Fibroblast of lung (primary cell): ENCODE results near the gene ZSCAN30. TPM values are rescaled to one million over a fixed set of nuclear protein-coding genes. Genes with fewer than 3 reads are reported as not detected.

Experiments
- DNase-seq, 2 donors: peaks; one replicate each; pipeline versions ENCODE4 v3.0.0 to v3.0.0-alpha.2; 2010; ENCODE audit warnings: low read depth in 2 of 2
- H2AFZ ChIP-seq: 2 replicates; pipeline ENCODE4 v1.5.1; 2012; ENCODE audit warnings: low read length, control low read depth, inconsistent platforms
- H3K27ac ChIP-seq: 2 replicates; pipeline ENCODE4 v1.5.1; 2011; ENCODE audit warnings: low read length, control low read depth; ENCODE audit not compliant: insufficient read depth
- H3K27me3 ChIP-seq: 2 replicates; pipeline ENCODE4 v1.5.1; 2011; ENCODE audit warnings: mild to moderate bottlenecking, low read length; ENCODE audit not compliant: control insufficient read depth, insufficient read depth
- H3K36me3 ChIP-seq: 2 replicates; pipeline ENCODE4 v1.5.1; 2011; ENCODE audit warnings: low read length; ENCODE audit not compliant: control insufficient read depth, insufficient read depth
- H3K4me1 ChIP-seq: 2 replicates; pipeline ENCODE4 v1.5.1; 2011; ENCODE audit warnings: low read length; ENCODE audit not compliant: control insufficient read depth, insufficient read depth; ENCODE audit errors: extremely low read depth
- H3K4me2 ChIP-seq: 2 replicates; pipeline ENCODE4 v1.5.1; 2011; ENCODE audit warnings: low read length, control low read depth; ENCODE audit not compliant: insufficient read depth; ENCODE audit errors: extremely low read depth
- H3K4me3 ChIP-seq, 4 experiments: fragments of 200-600 bp in 1 of 4; sonication (generic) in 1 of 4; replicated peaks in 1 of 4; 2 replicates each; pipeline ENCODE4 v1.5.1; 2011 to 2016; ENCODE audit warnings: low read length in 4 of 4, low read depth in 3 of 4, mild to moderate bottlenecking in 3 of 4, control low read depth in 2 of 4, inconsistent platforms in 1 of 4, mixed read lengths in 1 of 4; ENCODE audit not compliant: insufficient read depth in 1 of 4; ENCODE audit errors: control extremely low read depth in 1 of 4
- H3K79me2 ChIP-seq: 2 replicates; pipeline ENCODE4 v1.5.1; 2012; ENCODE audit warnings: mild to moderate bottlenecking, low read length, inconsistent platforms; ENCODE audit not compliant: control insufficient read depth, insufficient read depth
- H3K9ac ChIP-seq: 2 replicates; pipeline ENCODE4 v1.5.1; 2011; ENCODE audit warnings: mild to moderate bottlenecking, low read length, control low read depth; ENCODE audit not compliant: insufficient read depth
- H3K9me3 ChIP-seq: 2 replicates; pipeline ENCODE4 v1.5.1; 2012; ENCODE audit warnings: low read depth, low read length; ENCODE audit not compliant: control insufficient read depth, insufficient read depth
- H4K20me1 ChIP-seq: 2 replicates; pipeline ENCODE4 v1.5.1; 2011; ENCODE audit warnings: low read length; ENCODE audit not compliant: control insufficient read depth, insufficient read depth; ENCODE audit errors: extremely low read depth
- CTCF ChIP-seq, 2 donors: IDR thresholded peaks in 1 of 2; conservative IDR thresholded peaks in 1 of 2; 1 replicate in 1 of 2; 2 replicates in 1 of 2; pipeline ENCODE4 v1.5.1; 2011 to 2012; ENCODE audit warnings: low read length in 2 of 2, control low read depth in 1 of 2, inconsistent platforms in 1 of 2, low read depth in 1 of 2, mild to moderate bottlenecking in 1 of 2
- EZH2 ChIP-seq: IDR thresholded peaks from 2 replicates; pipeline ENCODE4 v1.5.1; 2012; ENCODE audit warnings: low read length, control low read depth, mild to moderate bottlenecking; ENCODE audit errors: missing control alignments
- polyA plus RNA-seq, 2 donors: library from polyadenylated mRNA; depleted of rRNA in 1 of 2; stranded (reverse) in 1 of 2; unstranded in 1 of 2; fragments of >200 nt; gene quantifications; 2 replicates each; pipeline ENCODE4 v1.2.1, GENCODE V29; 2011 to 2012; ENCODE audit warnings: missing spikeins in 1 of 2
- total RNA-seq: library from RNA; depleted of rRNA; stranded (reverse); fragments of >200 nt; gene quantifications from 2 replicates; pipeline ENCODE4 v1.2.1, GENCODE V29; 2014

ZSCAN30 gene
- total and polyA plus RNA-seq, 2 donors (not counting 1 experiment from before 2014, with no cell fraction given): 12.9 to 29.2 TPM

GRCh38 chr18:35271656-35272055, 18.4 kb downstream of the ZSCAN30 start:
- H3K4me1 ChIP-seq: no peaks in the 10 kb centered on the region

GRCh38 chr18:35268821-35269220, 21.2 kb downstream of the ZSCAN30 start:
- no peaks in the 10 kb centered on the region for H3K27me3 ChIP-seq
- H4K20me1 ChIP-seq: no peaks in the 10 kb centered on the region
- no peak for DNase-seq
- no peaks in the 10 kb centered on the region for H3K4me1 ChIP-seq
- no peak overlapping the region for H3K27ac ChIP-seq
- TF ChIP-seq CTCF (conservative IDR thresholded peaks at IDR 0.05 in 1 of 2, IDR thresholded peaks at IDR 0.05 in 1 of 2; ENCODE audit: low read depth in 1 of 2, low read length in 2 of 2): no peak
- no peak for TF ChIP-seq EZH2
- H2AFZ ChIP-seq: no peak overlapping the region
- H3K9me3 ChIP-seq: no peaks in the 10 kb centered on the region
- no peak overlapping the region for H3K4me3 ChIP-seq
- H3K79me2 ChIP-seq: no peaks in the 10 kb centered on the region
- no peak overlapping the region for H3K4me2 ChIP-seq
- H3K36me3 ChIP-seq: peaks cover 1% of the 10 kb centered on the region
- H3K9ac ChIP-seq: no peak overlapping the region

More at GRCh38 chr18:35271656-35272055, 18.4 kb downstream of the ZSCAN30 start:
- H3K9ac ChIP-seq: no peak overlapping the region
- no peaks in the 10 kb centered on the region for H4K20me1 ChIP-seq
- H3K9me3 ChIP-seq: no peaks in the 10 kb centered on the region
- peaks cover 1% of the 10 kb centered on the region for H3K36me3 ChIP-seq
- no peaks in the 10 kb centered on the region for H3K27me3 ChIP-seq
- no peak overlapping the region for H2AFZ ChIP-seq
- no peak overlapping the region for H3K4me2 ChIP-seq
- no peak overlapping the region for H3K27ac ChIP-seq
- DNase-seq: no peak
- no peak overlapping the region for H3K4me3 ChIP-seq
- no peak for TF ChIP-seq EZH2
- TF ChIP-seq CTCF (conservative IDR thresholded peaks at IDR 0.05 in 1 of 2, IDR thresholded peaks at IDR 0.05 in 1 of 2; ENCODE audit: low read depth in 1 of 2, low read length in 2 of 2): no peak
- no peaks in the 10 kb centered on the region for H3K79me2 ChIP-seq

- Histone ChIP-seq H3K4me3 (peak overlapping the region in 1 of 4 experiments; percentile 54), H3K27ac (no peak overlapping the region), H2AFZ (no peak overlapping the region), H3K9me3 (no peaks in the 10 kb centered on the region), H3K79me2 (no peaks in the 10 kb centered on the region), H3K36me3 (peaks cover 1% of the 10 kb centered on the region), H3K4me1 (no peaks in the 10 kb centered on the region), H3K9ac (no peak overlapping the region), H3K4me2 (peak overlapping the region; percentile 35), H4K20me1 (no peaks in the 10 kb centered on the region), H3K27me3 (no peaks in the 10 kb centered on the region)
- no peak for TF ChIP-seq CTCF (conservative IDR thresholded peaks at IDR 0.05 in 1 of 2, IDR thresholded peaks at IDR 0.05 in 1 of 2; ENCODE audit: low read depth in 1 of 2, low read length in 2 of 2)
- TF ChIP-seq EZH2: no peak
- DNase-seq: no peak
Measured at GRCh38 chr18:35267809-35268208, 22.2 kb downstream of the ZSCAN30 start.
